CD14-positive monocyte (primary cell): ENCODE results near the gene CSTF3. TPM values are rescaled to one million over a fixed set of nuclear protein-coding genes. Genes with fewer than 3 reads are reported as not detected.

ENCODE experiments used
- DNase-seq, 3 donors: peaks; one replicate each; pipeline ENCODE4 v3.0.0-alpha.2; 2011 to 2022
- H2AFZ ChIP-seq: 2 replicates; pipeline ENCODE4 v1.6.0; 2012; ENCODE audit warnings: mild to moderate bottlenecking, low read depth, low read length, inconsistent platforms; ENCODE audit not compliant: insufficient read depth, poor library complexity, severe bottlenecking
- H3K27ac ChIP-seq, 2 donors: 1 replicate in 1 of 2; 2 replicates in 1 of 2; pipeline ENCODE4 v1.5.1; 2012 to 2013; ENCODE audit warnings: low read length in 2 of 2, control low read depth in 1 of 2, inconsistent platforms in 1 of 2, low read depth in 1 of 2, mild to moderate bottlenecking in 1 of 2
- H3K27me3 ChIP-seq, 2 donors: one replicate each; pipeline versions ENCODE4 v1.6.0 to v1.6.1; 2011 to 2013; ENCODE audit warnings: low read length in 2 of 2; ENCODE audit not compliant: control insufficient read depth in 2 of 2, insufficient read depth in 2 of 2
- H3K36me3 ChIP-seq, 2 donors: replicated peaks in 1 of 2; 1 replicate in 1 of 2; 2 replicates in 1 of 2; pipeline versions ENCODE4 v1.5.1 to v1.6.1; 2012 to 2013; ENCODE audit warnings: low read length in 2 of 2, control low read depth in 1 of 2, inconsistent platforms in 1 of 2, mild to moderate bottlenecking in 1 of 2; ENCODE audit not compliant: insufficient read depth in 2 of 2, control insufficient read depth in 1 of 2
- H3K4me1 ChIP-seq, 2 donors: 1 replicate in 1 of 2; 2 replicates in 1 of 2; pipeline versions ENCODE4 v1.5.1 to v1.6.1; 2012 to 2013; ENCODE audit warnings: low read length in 2 of 2, control low read depth in 1 of 2, inconsistent platforms in 1 of 2, mild to moderate bottlenecking in 1 of 2, moderate library complexity in 1 of 2; ENCODE audit not compliant: insufficient read depth in 2 of 2, control insufficient read depth in 1 of 2
- H3K4me2 ChIP-seq: replicated peaks from 2 replicates; pipeline ENCODE3; 2012; ENCODE audit warnings: low read length, moderate library complexity, mild to moderate bottlenecking; ENCODE audit not compliant: poor library complexity, severe bottlenecking; ENCODE audit errors: extremely low read depth
- H3K4me3 ChIP-seq, 3 experiments: fragments of 200-600 bp in 1 of 3; sonication (generic) in 1 of 3; replicated peaks in 1 of 3; 1 replicate in 2 of 3; 2 replicates in 1 of 3; pipeline ENCODE4 v1.5.1; 2011 to 2013; ENCODE audit warnings: low read length in 3 of 3, mild to moderate bottlenecking in 3 of 3, control low read depth in 2 of 3, low read depth in 2 of 3, inconsistent platforms in 1 of 3, moderate library complexity in 1 of 3
- H3K79me2 ChIP-seq: 2 replicates; pipeline ENCODE4 v1.6.0; 2012; ENCODE audit warnings: mild to moderate bottlenecking, control low read depth, inconsistent platforms, low read length, moderate library complexity; ENCODE audit not compliant: insufficient read depth
- H3K9ac ChIP-seq: 2 replicates; pipeline ENCODE4 v1.6.0; 2017; ENCODE audit warnings: low read length, mild to moderate bottlenecking; ENCODE audit not compliant: insufficient read depth, poor library complexity, severe bottlenecking
- H3K9me3 ChIP-seq, 2 donors: replicated peaks in 1 of 2; 1 replicate in 1 of 2; 2 replicates in 1 of 2; pipeline versions ENCODE4 v1.5.1 to v1.6.1; 2012 to 2013; ENCODE audit warnings: low read length in 2 of 2, control low read depth in 1 of 2; ENCODE audit not compliant: control insufficient read depth in 1 of 2, insufficient read depth in 1 of 2
- H4K20me1 ChIP-seq: 2 replicates; pipeline ENCODE4 v1.6.0; 2012; ENCODE audit warnings: mild to moderate bottlenecking, low read length, control low read depth, moderate library complexity; ENCODE audit not compliant: insufficient read depth
- H3K27ac Mint-ChIP-seq, 7 donors: one replicate each; pipeline ENCODE4 v1.8.0; 2020; ENCODE audit warnings: mild to moderate bottlenecking in 7 of 7, mixed read lengths in 7 of 7, moderate library complexity in 6 of 7, inconsistent platforms in 2 of 7
- H3K27me3 Mint-ChIP-seq, 3 donors: one replicate each; pipeline ENCODE4 v1.8.0; 2021 to 2022; ENCODE audit warnings: low read depth in 3 of 3, mild to moderate bottlenecking in 3 of 3, mixed read lengths in 3 of 3, moderate library complexity in 3 of 3, inconsistent platforms in 1 of 3
- H3K36me3 Mint-ChIP-seq, 2 donors: one replicate each; pipeline ENCODE4 v1.8.0; 2020; ENCODE audit warnings: mixed read lengths in 2 of 2, inconsistent platforms in 1 of 2, mild to moderate bottlenecking in 1 of 2
- H3K4me1 Mint-ChIP-seq: one replicate; pipeline ENCODE4 v1.8.0; 2020; ENCODE audit warnings: mild to moderate bottlenecking, mixed read lengths
- H3K4me3 Mint-ChIP-seq, 2 donors: one replicate each; pipeline ENCODE4 v1.8.0; 2020; ENCODE audit warnings: mild to moderate bottlenecking in 2 of 2, mixed read lengths in 2 of 2, moderate library complexity in 1 of 2
- H3K9me3 Mint-ChIP-seq, 7 donors: one replicate each; pipeline ENCODE4 v1.8.0; 2020 to 2022; ENCODE audit warnings: mixed read lengths in 7 of 7, mild to moderate bottlenecking in 6 of 7, moderate library complexity in 6 of 7, inconsistent platforms in 2 of 7
- WGBS: methylation state at CpG from one replicate; pipeline ENCODE4 v1.1.5; 2013; ENCODE audit warnings: missing lambda C conversion rate; ENCODE audit not compliant: insufficient coverage; 5-methylcytosine and 5-hydroxymethylcytosine counted together
- intact Hi-C, 2 donors: fragments of 100-400 bp; cut with micrococcal nuclease; formaldehyde crosslinking; loops; one replicate each; pipeline versions ENCODE4 v1.15.0 to v1.15.1; 2023
- polyA plus RNA-seq, 3 donors: library from polyadenylated mRNA; depleted of rRNA in 1 of 3; unstranded in 2 of 3; stranded (reverse) in 1 of 3; fragments of 300-500 nt in 2 of 3; fragments of >200 nt in 1 of 3; fragmentation: Illumina TruSeq in 2 of 3; gene quantifications; 1 replicate in 2 of 3; 2 replicates in 1 of 3; pipeline ENCODE4 v1.2.3, GENCODE V29; 2012 to 2021
- TF ChIP-seq, protein P1 (sequence below): fragments of 200-600 bp; IDR thresholded peaks from one replicate; pipeline ENCODE4 v1.8.0; 2022; ENCODE audit warnings: antibody characterized with exemption, mild to moderate bottlenecking

Gene CSTF3
- polyA plus RNA-seq, 3 donors = 6.9 to 12.1 (median 7.1) TPM

DNA sequence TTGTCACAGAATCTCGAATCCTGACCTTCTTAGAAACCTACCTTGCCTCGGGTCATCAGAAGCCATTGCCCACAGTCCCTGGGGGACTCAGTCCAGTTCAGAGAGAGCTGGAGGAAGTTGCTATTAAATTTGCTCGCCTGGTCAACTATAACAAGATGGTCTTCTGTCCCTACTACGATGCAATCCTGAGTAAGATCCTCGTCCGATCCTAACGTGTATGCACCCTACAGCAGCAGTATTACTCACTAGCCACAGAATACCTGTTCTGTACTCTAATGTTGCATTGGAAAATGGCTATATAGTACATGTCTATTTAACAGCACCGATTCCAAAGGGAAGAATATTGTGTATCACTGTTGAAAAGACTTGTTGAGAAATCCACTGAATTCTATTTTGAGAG lies 88.8 kb downstream of the CSTF3 start:
- Histone ChIP-seq H3K4me3 (no peak overlapping the region), H3K9me3 (no peaks in the 10 kb centered on the region), H3K79me2 (no peaks in the 10 kb centered on the region), H2AFZ (no peak overlapping the region), H4K20me1 (no peaks in the 10 kb centered on the region), H3K36me3 (peaks cover 79 to 97% of the 10 kb centered on the region in 2 donors), H3K27ac (no peak overlapping the region), H3K4me2 (no peak overlapping the region), H3K27me3 (no peaks in the 10 kb centered on the region), H3K9ac (no peak overlapping the region), H3K4me1 (no peaks in the 10 kb centered on the region)
- no CpG with 5 or more reads among the region's 8 CpGs for WGBS
- Mint-ChIP-seq H3K36me3 (peaks cover 79 to 95% of the 10 kb centered on the region in 2 donors), H3K27ac (no peak overlapping the region), H3K4me3 (no peak overlapping the region), H3K27me3 (peaks cover 0 to 1% (median 0%) of the 10 kb centered on the region in 3 donors), H3K4me1 (no peaks in the 10 kb centered on the region), H3K9me3 (peaks cover 0 to 7% (median 2%) of the 10 kb centered on the region in 7 donors)
- TF ChIP-seq, protein P1, sequence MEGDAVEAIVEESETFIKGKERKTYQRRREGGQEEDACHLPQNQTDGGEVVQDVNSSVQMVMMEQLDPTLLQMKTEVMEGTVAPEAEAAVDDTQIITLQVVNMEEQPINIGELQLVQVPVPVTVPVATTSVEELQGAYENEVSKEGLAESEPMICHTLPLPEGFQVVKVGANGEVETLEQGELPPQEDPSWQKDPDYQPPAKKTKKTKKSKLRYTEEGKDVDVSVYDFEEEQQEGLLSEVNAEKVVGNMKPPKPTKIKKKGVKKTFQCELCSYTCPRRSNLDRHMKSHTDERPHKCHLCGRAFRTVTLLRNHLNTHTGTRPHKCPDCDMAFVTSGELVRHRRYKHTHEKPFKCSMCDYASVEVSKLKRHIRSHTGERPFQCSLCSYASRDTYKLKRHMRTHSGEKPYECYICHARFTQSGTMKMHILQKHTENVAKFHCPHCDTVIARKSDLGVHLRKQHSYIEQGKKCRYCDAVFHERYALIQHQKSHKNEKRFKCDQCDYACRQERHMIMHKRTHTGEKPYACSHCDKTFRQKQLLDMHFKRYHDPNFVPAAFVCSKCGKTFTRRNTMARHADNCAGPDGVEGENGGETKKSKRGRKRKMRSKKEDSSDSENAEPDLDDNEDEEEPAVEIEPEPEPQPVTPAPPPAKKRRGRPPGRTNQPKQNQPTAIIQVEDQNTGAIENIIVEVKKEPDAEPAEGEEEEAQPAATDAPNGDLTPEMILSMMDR = no peak
- DNase-seq = no peak
- intact Hi-C loops = no loop called here

DNA sequence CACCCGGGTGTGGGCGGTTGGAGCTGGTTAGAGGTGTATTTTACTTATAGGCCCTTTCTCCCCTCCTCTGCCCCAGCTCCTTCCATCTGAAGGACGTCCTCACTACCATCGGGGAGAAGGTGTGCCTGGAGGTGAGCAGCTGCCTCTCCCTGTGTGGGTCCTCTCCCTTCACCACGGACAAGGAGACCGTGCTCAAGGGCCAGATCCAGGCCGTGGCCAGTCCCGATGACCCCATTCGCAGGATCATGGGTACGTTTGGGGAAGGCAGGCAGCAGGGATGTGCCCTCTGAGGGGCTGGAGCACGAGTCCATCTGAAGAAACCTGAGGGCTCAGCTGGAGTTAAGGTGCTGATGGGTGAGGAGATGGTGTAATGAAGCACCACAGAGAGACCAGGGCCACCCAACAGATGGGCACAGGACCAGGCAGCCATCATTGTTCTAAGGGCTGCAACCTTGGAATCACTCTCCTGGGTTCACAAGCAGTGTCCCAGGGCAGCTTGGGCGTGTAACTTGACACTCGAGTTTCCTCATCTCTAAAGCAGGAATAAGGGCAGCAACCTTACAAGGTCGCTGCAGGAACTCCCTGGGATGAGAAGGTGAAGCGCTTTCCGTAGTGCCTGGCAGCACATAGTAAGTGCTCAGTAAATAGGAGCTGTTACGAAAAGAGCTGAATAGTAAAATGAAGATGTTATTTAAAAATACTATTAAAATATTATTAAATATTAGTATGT lies 92.5 kb downstream of the CSTF3 start:
- TF ChIP-seq, protein P1 = no peak
- Mint-ChIP-seq H3K4me3 (no peak overlapping the region), H3K9me3 (no peaks in the 10 kb centered on the region), H3K36me3 (peaks cover 62 to 77% of the 10 kb centered on the region in 2 donors), H3K4me1 (peaks cover 20% of the 10 kb centered on the region), H3K27me3 (peaks cover 0 to 3% (median 0%) of the 10 kb centered on the region in 3 donors), H3K27ac (peak overlapping the region in 1 of 7 donors; percentile 0)
- no peak overlapping the region for H3K9ac ChIP-seq
- DNase-seq = no peak
- H3K4me1 ChIP-seq = peaks cover 18% of the 10 kb centered on the region in 2 donors
- H3K79me2 ChIP-seq = no peaks in the 10 kb centered on the region
- no peaks in the 10 kb centered on the region for H4K20me1 ChIP-seq
- H3K27me3 ChIP-seq = no peaks in the 10 kb centered on the region
- no peak overlapping the region for H3K4me2 ChIP-seq
- intact Hi-C loops = no loop called here
- no peak overlapping the region for H3K4me3 ChIP-seq
- H3K27ac ChIP-seq = no peak overlapping the region
- no peaks in the 10 kb centered on the region for H3K9me3 ChIP-seq
- no peak overlapping the region for H2AFZ ChIP-seq
- 96% methylated on average over 10 of the region's 17 CpGs for WGBS
- peaks cover 64 to 78% of the 10 kb centered on the region in 2 donors for H3K36me3 ChIP-seq
